A673 (cell line): Measurements from ENCODE around the gene SLC2A9. TPM values are rescaled to one million over a fixed set of nuclear protein-coding genes. Genes with fewer than 3 reads are reported as not detected.

Experiments
- BruUV-seq: library from RNA; stranded (reverse); fragments of 400-500 nt; replicated peaks from 2 replicates; lab custom pipeline; 2021; lab: Mats Ljungman, UMichigan
- CTCF ChIA-PET: fragments of 300-600 bp; sonication (Branson Sonifier 250); formaldehyde crosslinking; loops from one replicate; lab custom pipeline; 2022; ENCODE audit warnings: antibody characterized with exemption; lab: Charles Lee
- POLR2A ChIA-PET: fragments of 300-600 bp; sonication (Branson Sonifier 250); formaldehyde crosslinking; loops from one replicate; lab custom pipeline; 2022; ENCODE audit warnings: antibody characterized with exemption; ENCODE audit not compliant: low non-redundant PET; lab: Charles Lee
- DNase-seq: peaks from one replicate; pipeline ENCODE4 v3.0.0-alpha.2; 2015; ENCODE audit warnings: low spot score
- H3K27ac ChIP-seq: fragments of 200-600 bp; sonication (generic); 2 replicates; pipeline ENCODE4 v1.5.1; 2016; ENCODE audit warnings: mixed run types, low read depth, mild to moderate bottlenecking, mixed read lengths, antibody characterized with exemption, low read length; ENCODE audit not compliant: poor library complexity, severe bottlenecking
- H3K27me3 ChIP-seq: fragments of 200-600 bp; sonication (generic); replicated peaks from 2 replicates; pipeline ENCODE4 v1.6.1; 2017; ENCODE audit warnings: mixed run types, low read depth, mild to moderate bottlenecking, mixed read lengths, antibody characterized with exemption, low read length; ENCODE audit not compliant: insufficient read depth, poor library complexity
- H3K36me3 ChIP-seq: fragments of 200-600 bp; sonication (generic); 2 replicates; pipeline ENCODE4 v1.6.1; 2016; ENCODE audit warnings: mixed run types, mild to moderate bottlenecking, mixed read lengths, antibody characterized with exemption, low read length; ENCODE audit not compliant: insufficient read depth, poor library complexity, severe bottlenecking
- H3K4me1 ChIP-seq: fragments of 200-600 bp; sonication (generic); 2 replicates; pipeline ENCODE4 v1.6.1; 2017; ENCODE audit warnings: mixed run types, mild to moderate bottlenecking, mixed read lengths, antibody characterized with exemption, low read length; ENCODE audit not compliant: insufficient read depth, poor library complexity, severe bottlenecking
- H3K4me3 ChIP-seq: fragments of 200-600 bp; sonication (generic); 2 replicates; pipeline ENCODE4 v1.5.1; 2016; ENCODE audit warnings: low read depth, mixed run types, mild to moderate bottlenecking, mixed read lengths, low read length; ENCODE audit not compliant: poor library complexity, severe bottlenecking
- H3K9me3 ChIP-seq: fragments of 200-600 bp; sonication (generic); 2 replicates; pipeline ENCODE4 v1.6.1; 2016; ENCODE audit warnings: mixed run types, low read depth, mild to moderate bottlenecking, mixed read lengths, antibody characterized with exemption, low read length; ENCODE audit not compliant: poor library complexity, severe bottlenecking
- EZH2 ChIP-seq: fragments of 200-600 bp; sonication (generic); IDR thresholded peaks from 2 replicates; pipeline ENCODE4 v1.6.1; 2017; ENCODE audit warnings: borderline replicate concordance, low read depth, mild to moderate bottlenecking, mixed read lengths, antibody characterized with exemption, low read length; ENCODE audit not compliant: poor library complexity, severe bottlenecking
- intact Hi-C: fragments of 100-400 bp; cut with micrococcal nuclease; formaldehyde crosslinking; loops from one replicate; pipeline ENCODE4 v1.10.0; 2022; ENCODE audit not compliant: unreplicated experiment
- total RNA-seq: library from RNA; stranded (reverse); gene quantifications from 2 replicates; pipeline ENCODE4 v1.2.3, GENCODE V29; 2021
- TF ChIP-seq, protein P1 (sequence below): fragments of 300-800, 200-600 bp; sonication (generic); conservative IDR thresholded peaks from 2 replicates; pipeline ENCODE4 v1.5.1; 2017; ENCODE audit warnings: low read depth, mild to moderate bottlenecking, antibody characterized with exemption, low read length, moderate library complexity, mixed read lengths

SLC2A9 gene
- total RNA-seq, 1 experiment from 2014 or later, result not detected

- DNase-seq, result no peak
- intact Hi-C loops, result no loop called here
- ChIA-PET CTCF (no interaction called here), POLR2A (no interaction called here)
- Histone ChIP-seq H3K27me3 (no peaks in the 10 kb centered on the region), H3K4me3 (no peak overlapping the region), H3K4me1 (no peaks in the 10 kb centered on the region), H3K9me3 (no peaks in the 10 kb centered on the region), H3K27ac (no peak overlapping the region), H3K36me3 (no peaks in the 10 kb centered on the region)
- TF ChIP-seq, protein P1, sequence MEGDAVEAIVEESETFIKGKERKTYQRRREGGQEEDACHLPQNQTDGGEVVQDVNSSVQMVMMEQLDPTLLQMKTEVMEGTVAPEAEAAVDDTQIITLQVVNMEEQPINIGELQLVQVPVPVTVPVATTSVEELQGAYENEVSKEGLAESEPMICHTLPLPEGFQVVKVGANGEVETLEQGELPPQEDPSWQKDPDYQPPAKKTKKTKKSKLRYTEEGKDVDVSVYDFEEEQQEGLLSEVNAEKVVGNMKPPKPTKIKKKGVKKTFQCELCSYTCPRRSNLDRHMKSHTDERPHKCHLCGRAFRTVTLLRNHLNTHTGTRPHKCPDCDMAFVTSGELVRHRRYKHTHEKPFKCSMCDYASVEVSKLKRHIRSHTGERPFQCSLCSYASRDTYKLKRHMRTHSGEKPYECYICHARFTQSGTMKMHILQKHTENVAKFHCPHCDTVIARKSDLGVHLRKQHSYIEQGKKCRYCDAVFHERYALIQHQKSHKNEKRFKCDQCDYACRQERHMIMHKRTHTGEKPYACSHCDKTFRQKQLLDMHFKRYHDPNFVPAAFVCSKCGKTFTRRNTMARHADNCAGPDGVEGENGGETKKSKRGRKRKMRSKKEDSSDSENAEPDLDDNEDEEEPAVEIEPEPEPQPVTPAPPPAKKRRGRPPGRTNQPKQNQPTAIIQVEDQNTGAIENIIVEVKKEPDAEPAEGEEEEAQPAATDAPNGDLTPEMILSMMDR, result no peak
- TF ChIP-seq EZH2, result no peak
- BruUV-seq, result no TSS peak
These were observed 171.8 kb downstream of the SLC2A9 start for GRCh38 chr4:9849538-9849920.

DNA sequence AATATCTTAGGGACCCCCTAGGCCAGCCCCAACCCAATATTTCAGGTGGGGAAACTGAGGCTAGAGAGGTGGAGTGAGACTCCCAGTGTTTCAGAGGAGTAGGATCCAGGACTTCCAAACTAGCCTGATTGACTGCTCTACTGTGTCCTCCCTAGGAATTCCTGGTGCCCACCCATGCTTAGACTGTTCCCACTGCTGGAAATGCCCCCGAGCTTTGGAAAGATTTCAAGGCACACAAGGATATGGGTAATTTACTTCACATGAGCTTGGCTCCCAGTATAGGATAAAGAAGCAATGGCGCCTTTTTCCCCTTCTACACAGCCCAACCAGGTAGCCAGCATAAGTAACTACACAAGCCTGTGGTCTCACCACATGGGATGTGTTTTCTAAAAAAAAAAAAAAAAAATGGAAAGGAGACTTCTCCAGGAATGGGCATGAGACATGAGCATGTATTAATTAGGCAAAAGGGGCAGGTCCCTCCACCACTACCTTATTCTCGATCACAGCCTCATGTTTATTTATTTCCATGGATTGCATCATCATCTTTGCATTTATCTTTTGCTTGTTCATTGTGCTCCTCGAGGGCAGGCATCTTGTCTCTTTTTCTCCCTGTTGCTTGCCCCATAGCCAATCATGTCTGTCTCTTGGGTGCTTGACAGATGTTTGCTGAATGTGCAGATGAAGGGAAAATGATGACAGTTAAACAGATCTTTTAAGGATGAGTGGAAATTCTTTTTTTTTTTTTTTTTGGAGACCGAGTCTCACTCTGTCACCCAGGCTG is 173.1 kb downstream of the SLC2A9 start:
- Histone ChIP-seq H3K4me1 (no peaks in the 10 kb centered on the region), H3K27ac (no peak overlapping the region), H3K4me3 (no peak overlapping the region), H3K36me3 (no peaks in the 10 kb centered on the region), H3K27me3 (no peaks in the 10 kb centered on the region), H3K9me3 (no peaks in the 10 kb centered on the region)
- TF ChIP-seq EZH2, result no peak
- TF ChIP-seq, protein P1, result no peak
- no peak for DNase-seq
- ChIA-PET POLR2A (no interaction called here), CTCF (no interaction called here)
- BruUV-seq, result no TSS peak
- intact Hi-C loops, result no loop called here

GRCh38 chr4:9845791-9846493 is 175.4 kb downstream of the SLC2A9 start:
- CTCF ChIA-PET, result no interaction called here
- Histone ChIP-seq H3K27me3 (no peaks in the 10 kb centered on the region), H3K36me3 (no peaks in the 10 kb centered on the region), H3K4me1 (no peaks in the 10 kb centered on the region), H3K9me3 (no peaks in the 10 kb centered on the region), H3K4me3 (no peak overlapping the region), H3K27ac (no peak overlapping the region)
- POLR2A ChIA-PET, result no interaction called here
- DNase-seq, result no peak
- no TSS peak for BruUV-seq
- intact Hi-C loops, result no loop called here
- TF ChIP-seq EZH2, result no peak
- TF ChIP-seq, protein P1, result no peak
